Nephron (organoid): Measurements from ENCODE around the gene KCNJ9.

Experiments used
- H3K27ac Mint-ChIP-seq, 3 experiments: 2 replicates each; pipeline ENCODE4 v1.8.0; 2020; ENCODE audit warnings: mixed read lengths in 3 of 3, mild to moderate bottlenecking in 2 of 3, moderate library complexity in 1 of 3
- H3K27me3 Mint-ChIP-seq: 2 replicates; pipeline ENCODE4 v1.8.0; 2021; ENCODE audit warnings: low read depth, mild to moderate bottlenecking, moderate library complexity, mixed read lengths
- H3K36me3 Mint-ChIP-seq: 2 replicates; pipeline ENCODE4 v1.8.0; 2020; ENCODE audit warnings: low read depth, mixed read lengths
- H3K4me1 Mint-ChIP-seq: 2 replicates; pipeline ENCODE4 v1.8.0; 2020; ENCODE audit warnings: mixed read lengths
- H3K4me3 Mint-ChIP-seq, 3 experiments: 2 replicates each; pipeline ENCODE4 v1.8.0; 2020; ENCODE audit warnings: mild to moderate bottlenecking in 3 of 3, mixed read lengths in 3 of 3, moderate library complexity in 2 of 3
- H3K9me3 Mint-ChIP-seq: 2 replicates; pipeline ENCODE4 v1.8.0; 2020; ENCODE audit warnings: mixed read lengths
- TF ChIP-seq, protein P1 (sequence below), 3 experiments: fragments of 200-600 bp; sonication (generic); IDR thresholded peaks; one replicate each; pipeline ENCODE4 v1.5.0; 2021; ENCODE audit warnings: antibody characterized with exemption in 3 of 3; ENCODE audit not compliant: unreplicated experiment in 3 of 3

KCNJ9 gene

GRCh38 chr1:160131803-160132565 is 50.6 kb downstream of the KCNJ9 start:
- H3K4me1 Mint-ChIP-seq = peaks cover 12% of the 10 kb centered on the region
- H3K27ac Mint-ChIP-seq = no peak overlapping the region
- H3K4me3 Mint-ChIP-seq = no peak overlapping the region
- peaks cover 27% of the 10 kb centered on the region for H3K36me3 Mint-ChIP-seq
- H3K27me3 Mint-ChIP-seq = no peaks in the 10 kb centered on the region
- H3K9me3 Mint-ChIP-seq = no peaks in the 10 kb centered on the region
- TF ChIP-seq, protein P1, sequence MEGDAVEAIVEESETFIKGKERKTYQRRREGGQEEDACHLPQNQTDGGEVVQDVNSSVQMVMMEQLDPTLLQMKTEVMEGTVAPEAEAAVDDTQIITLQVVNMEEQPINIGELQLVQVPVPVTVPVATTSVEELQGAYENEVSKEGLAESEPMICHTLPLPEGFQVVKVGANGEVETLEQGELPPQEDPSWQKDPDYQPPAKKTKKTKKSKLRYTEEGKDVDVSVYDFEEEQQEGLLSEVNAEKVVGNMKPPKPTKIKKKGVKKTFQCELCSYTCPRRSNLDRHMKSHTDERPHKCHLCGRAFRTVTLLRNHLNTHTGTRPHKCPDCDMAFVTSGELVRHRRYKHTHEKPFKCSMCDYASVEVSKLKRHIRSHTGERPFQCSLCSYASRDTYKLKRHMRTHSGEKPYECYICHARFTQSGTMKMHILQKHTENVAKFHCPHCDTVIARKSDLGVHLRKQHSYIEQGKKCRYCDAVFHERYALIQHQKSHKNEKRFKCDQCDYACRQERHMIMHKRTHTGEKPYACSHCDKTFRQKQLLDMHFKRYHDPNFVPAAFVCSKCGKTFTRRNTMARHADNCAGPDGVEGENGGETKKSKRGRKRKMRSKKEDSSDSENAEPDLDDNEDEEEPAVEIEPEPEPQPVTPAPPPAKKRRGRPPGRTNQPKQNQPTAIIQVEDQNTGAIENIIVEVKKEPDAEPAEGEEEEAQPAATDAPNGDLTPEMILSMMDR (IDR thresholded peaks at IDR 0.05; ENCODE audit: unreplicated experiment in 3 of 3) = no peak

- H3K9me3 Mint-ChIP-seq = no peaks in the 10 kb centered on the region
- TF ChIP-seq, protein P1 (IDR thresholded peaks at IDR 0.05; ENCODE audit: unreplicated experiment in 3 of 3) = no peak
- peaks cover 3% of the 10 kb centered on the region for H3K27me3 Mint-ChIP-seq
- H3K4me1 Mint-ChIP-seq = peaks cover 5% of the 10 kb centered on the region
- no peak overlapping the region for H3K27ac Mint-ChIP-seq
- peaks cover 9% of the 10 kb centered on the region for H3K36me3 Mint-ChIP-seq
- no peak overlapping the region for H3K4me3 Mint-ChIP-seq
These were observed 52.8 kb downstream of the KCNJ9 start for GRCh38 chr1:160133990-160134770.

DNA sequence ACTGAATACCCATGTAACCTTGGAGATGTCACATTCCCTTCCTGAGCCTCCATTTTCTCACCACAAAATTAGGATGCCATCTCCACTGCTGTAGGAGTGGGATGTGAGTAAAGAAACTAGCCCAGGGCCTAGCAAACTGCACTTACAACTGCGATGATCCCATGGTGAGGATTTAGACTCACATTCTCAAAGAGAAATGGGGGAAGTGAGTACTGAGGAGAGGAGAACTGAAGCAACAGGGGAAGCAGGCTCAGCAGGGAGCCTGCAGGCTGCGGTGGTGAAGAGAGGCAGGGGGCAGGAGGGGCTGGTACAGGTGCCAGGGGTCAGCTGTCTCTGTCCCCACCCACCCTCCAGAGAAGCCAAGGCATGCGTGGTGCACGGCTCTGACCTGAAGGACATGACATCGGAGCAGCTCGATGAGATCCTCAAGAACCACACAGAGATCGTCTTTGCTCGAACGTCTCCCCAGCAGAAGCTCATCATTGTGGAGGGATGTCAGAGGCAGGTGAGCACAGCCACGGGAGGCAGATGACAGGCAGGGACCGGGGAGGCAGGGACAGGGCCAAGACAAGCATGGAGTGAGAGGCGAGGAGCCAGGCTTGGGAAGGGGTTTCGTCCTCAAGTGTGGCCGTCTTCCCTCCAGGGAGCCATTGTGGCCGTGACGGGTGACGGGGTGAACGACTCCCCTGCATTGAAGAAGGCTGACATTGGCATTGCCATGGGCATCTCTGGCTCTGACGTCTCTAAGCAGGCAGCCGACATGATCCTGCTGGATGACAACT is 53.6 kb downstream of the KCNJ9 start:
- H3K36me3 Mint-ChIP-seq = peaks cover 9% of the 10 kb centered on the region
- H3K4me3 Mint-ChIP-seq = no peak overlapping the region
- TF ChIP-seq, protein P1 (IDR thresholded peaks at IDR 0.05; ENCODE audit: unreplicated experiment in 3 of 3) = no peak
- H3K27ac Mint-ChIP-seq = no peak overlapping the region
- no peaks in the 10 kb centered on the region for H3K4me1 Mint-ChIP-seq
- H3K9me3 Mint-ChIP-seq = no peaks in the 10 kb centered on the region
- H3K27me3 Mint-ChIP-seq = peaks cover 3% of the 10 kb centered on the region

GRCh38 chr1:160136121-160136925 is 55.0 kb downstream of the KCNJ9 start:
- no peak overlapping the region for H3K4me3 Mint-ChIP-seq

DNA sequence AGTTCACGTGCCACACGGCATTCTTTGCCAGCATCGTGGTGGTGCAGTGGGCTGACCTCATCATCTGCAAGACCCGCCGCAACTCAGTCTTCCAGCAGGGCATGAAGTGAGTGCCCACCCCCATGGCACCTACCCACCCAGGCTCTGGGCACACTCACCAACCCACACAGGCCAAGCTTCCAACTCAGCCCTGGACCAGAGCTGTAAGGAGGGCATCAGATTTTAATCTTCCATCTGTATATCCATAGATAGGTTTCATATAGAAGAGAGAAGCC is 55.5 kb downstream of the KCNJ9 start:
- TF ChIP-seq, protein P1 (IDR thresholded peaks at IDR 0.05; ENCODE audit: unreplicated experiment in 3 of 3) = no peak
- Mint-ChIP-seq H3K4me1 (no peaks in the 10 kb centered on the region), H3K4me3 (no peak overlapping the region)

More at GRCh38 chr1:160136121-160136925, 55.0 kb downstream of the KCNJ9 start:
- no peak overlapping the region for H3K27ac Mint-ChIP-seq
- H3K27me3 Mint-ChIP-seq = peaks cover 3% of the 10 kb centered on the region
- TF ChIP-seq, protein P1 (IDR thresholded peaks at IDR 0.05; ENCODE audit: unreplicated experiment in 3 of 3) = no peak
- H3K9me3 Mint-ChIP-seq = no peaks in the 10 kb centered on the region
- no peaks in the 10 kb centered on the region for H3K4me1 Mint-ChIP-seq
- peaks cover 9% of the 10 kb centered on the region for H3K36me3 Mint-ChIP-seq

More for the DNA sequence above, 55.5 kb downstream of the KCNJ9 start:
- Mint-ChIP-seq H3K9me3 (no peaks in the 10 kb centered on the region), H3K27me3 (peaks cover 5% of the 10 kb centered on the region), H3K36me3 (peaks cover 9% of the 10 kb centered on the region), H3K27ac (no peak overlapping the region)
